ENCODE results near the gene SYNJ1.

GRCh38 chr21:32742396-32742795 lies 14.6 kb upstream of the SYNJ1 start:
- TF ChIP-seq POLR2AphosphoS5 (IDR thresholded peaks at IDR 0.05; ENCODE audit: low read depth, low read length) = no peak
- no peak for TF ChIP-seq TAF1 (IDR thresholded peaks at IDR 0.05; ENCODE audit: borderline replicate concordance, insufficient read depth, low read length)
- TF ChIP-seq, protein P1, sequence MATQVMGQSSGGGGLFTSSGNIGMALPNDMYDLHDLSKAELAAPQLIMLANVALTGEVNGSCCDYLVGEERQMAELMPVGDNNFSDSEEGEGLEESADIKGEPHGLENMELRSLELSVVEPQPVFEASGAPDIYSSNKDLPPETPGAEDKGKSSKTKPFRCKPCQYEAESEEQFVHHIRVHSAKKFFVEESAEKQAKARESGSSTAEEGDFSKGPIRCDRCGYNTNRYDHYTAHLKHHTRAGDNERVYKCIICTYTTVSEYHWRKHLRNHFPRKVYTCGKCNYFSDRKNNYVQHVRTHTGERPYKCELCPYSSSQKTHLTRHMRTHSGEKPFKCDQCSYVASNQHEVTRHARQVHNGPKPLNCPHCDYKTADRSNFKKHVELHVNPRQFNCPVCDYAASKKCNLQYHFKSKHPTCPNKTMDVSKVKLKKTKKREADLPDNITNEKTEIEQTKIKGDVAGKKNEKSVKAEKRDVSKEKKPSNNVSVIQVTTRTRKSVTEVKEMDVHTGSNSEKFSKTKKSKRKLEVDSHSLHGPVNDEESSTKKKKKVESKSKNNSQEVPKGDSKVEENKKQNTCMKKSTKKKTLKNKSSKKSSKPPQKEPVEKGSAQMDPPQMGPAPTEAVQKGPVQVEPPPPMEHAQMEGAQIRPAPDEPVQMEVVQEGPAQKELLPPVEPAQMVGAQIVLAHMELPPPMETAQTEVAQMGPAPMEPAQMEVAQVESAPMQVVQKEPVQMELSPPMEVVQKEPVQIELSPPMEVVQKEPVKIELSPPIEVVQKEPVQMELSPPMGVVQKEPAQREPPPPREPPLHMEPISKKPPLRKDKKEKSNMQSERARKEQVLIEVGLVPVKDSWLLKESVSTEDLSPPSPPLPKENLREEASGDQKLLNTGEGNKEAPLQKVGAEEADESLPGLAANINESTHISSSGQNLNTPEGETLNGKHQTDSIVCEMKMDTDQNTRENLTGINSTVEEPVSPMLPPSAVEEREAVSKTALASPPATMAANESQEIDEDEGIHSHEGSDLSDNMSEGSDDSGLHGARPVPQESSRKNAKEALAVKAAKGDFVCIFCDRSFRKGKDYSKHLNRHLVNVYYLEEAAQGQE (IDR thresholded peaks at IDR 0.05; ENCODE audit: insufficient read depth in 1 of 2, low read depth in 2 of 2, low read length in 2 of 2) = no peak
- no peak for TF ChIP-seq SIN3A (IDR thresholded peaks at IDR 0.05; ENCODE audit: borderline replicate concordance, insufficient read depth, low read length)

Data from PFSK-1 (cell line).